Neural progenitor cell (in vitro differentiated cells): ENCODE measurements around the gene MACROD2. TPM values are rescaled to one million over a fixed set of nuclear protein-coding genes. Genes with fewer than 3 reads are reported as not detected.

Experiments used
- DNase-seq: peaks from one replicate; pipeline ENCODE4 v3.0.0-alpha.2; 2016; ENCODE audit warnings: low spot score
- H2AFZ ChIP-seq: fragments of 200-600 bp; sonication (generic); replicated peaks from 2 replicates; pipeline ENCODE4 v1.6.1; 2016; ENCODE audit warnings: antibody characterized with exemption
- H3F3A ChIP-seq: fragments of 200-600 bp; sonication (generic); 2 replicates; pipeline ENCODE4 v1.6.1; 2016; ENCODE audit warnings: antibody characterized with exemption, low read depth
- H3K27ac ChIP-seq: fragments of 200-600 bp; sonication (generic); 2 replicates; pipeline ENCODE4 v1.5.1; 2016; ENCODE audit warnings: mild to moderate bottlenecking
- H3K27me3 ChIP-seq: fragments of 200-600 bp; sonication (generic); 2 replicates; pipeline ENCODE4 v1.6.1; 2016; ENCODE audit warnings: mild to moderate bottlenecking, moderate library complexity
- H3K36me3 ChIP-seq: fragments of 200-600 bp; sonication (generic); 2 replicates; pipeline ENCODE4 v1.5.1; 2016
- H3K4me1 ChIP-seq: fragments of 200-600 bp; sonication (generic); 2 replicates; pipeline ENCODE4 v1.6.1; 2016; ENCODE audit warnings: mixed run types
- H3K4me2 ChIP-seq: fragments of 200-600 bp; sonication (generic); 2 replicates; pipeline ENCODE4 v1.6.1; 2016
- H3K4me3 ChIP-seq: fragments of 200-600 bp; sonication (generic); 2 replicates; pipeline ENCODE4 v1.5.1; 2016
- H3K79me2 ChIP-seq: fragments of 200-600 bp; sonication (generic); 2 replicates; pipeline ENCODE4 v1.6.1; 2016; ENCODE audit warnings: low read depth
- H3K9ac ChIP-seq: fragments of 200-600 bp; sonication (generic); 2 replicates; pipeline ENCODE4 v1.6.1; 2016
- H3K9me3 ChIP-seq: fragments of 200-600 bp; sonication (generic); 2 replicates; pipeline ENCODE4 v1.5.1; 2016; ENCODE audit warnings: low read depth
- H4K20me1 ChIP-seq: fragments of 200-600 bp; sonication (generic); 2 replicates; pipeline ENCODE4 v1.6.1; 2016; ENCODE audit warnings: low read depth
- H3K27ac Mint-ChIP-seq: 3 replicates; pipeline ENCODE4 v1.8.0; 2021; ENCODE audit warnings: mixed read lengths
- H3K27me3 Mint-ChIP-seq: 2 replicates; pipeline ENCODE4 v1.8.0; 2022; ENCODE audit warnings: low read depth, mild to moderate bottlenecking, inconsistent platforms, moderate library complexity, mixed read lengths; ENCODE audit not compliant: insufficient read depth
- H3K36me3 Mint-ChIP-seq: 3 replicates; pipeline ENCODE4 v1.8.0; 2021; ENCODE audit warnings: mixed read lengths
- H3K4me1 Mint-ChIP-seq: 3 replicates; pipeline ENCODE4 v1.8.0; 2021; ENCODE audit warnings: mixed read lengths
- H3K4me3 Mint-ChIP-seq: 3 replicates; pipeline ENCODE4 v1.8.0; 2021; ENCODE audit warnings: mild to moderate bottlenecking, moderate library complexity, mixed read lengths
- H3K9me3 Mint-ChIP-seq: 3 replicates; pipeline ENCODE4 v1.8.0; 2020; ENCODE audit warnings: mixed read lengths
- EZH2 ChIP-seq: fragments of 200-600 bp; sonication (generic); IDR thresholded peaks from 2 replicates; pipeline ENCODE4 v1.6.1; 2017; ENCODE audit warnings: antibody characterized with exemption, mild to moderate bottlenecking, moderate library complexity
- EZH2phosphoT487 ChIP-seq: fragments of 200-600 bp; sonication (generic); IDR thresholded peaks from 2 replicates; pipeline ENCODE4 v1.6.1; 2017; ENCODE audit warnings: antibody characterized with exemption
- total RNA-seq: library from RNA; depleted of rRNA; stranded (reverse); fragments of >200 nt; gene quantifications from 2 replicates; pipeline ENCODE4 v1.2.3, GENCODE V29; 2015; ENCODE audit warnings: low replicate concordance
- TF ChIP-seq, protein P1 (sequence below): fragments of 200-600 bp; sonication (generic); IDR thresholded peaks from 2 replicates; pipeline ENCODE4 v1.5.1; 2017; ENCODE audit warnings: antibody characterized with exemption, mild to moderate bottlenecking

MACROD2 gene
- total RNA-seq, 1 donor from 2014 or later: 11.9 TPM

GRCh38 chr20:15582146-15582760 is 1586.9 kb downstream of the MACROD2 start:
- no peak for TF ChIP-seq EZH2
- TF ChIP-seq EZH2phosphoT487: no peak
- TF ChIP-seq, protein P1, sequence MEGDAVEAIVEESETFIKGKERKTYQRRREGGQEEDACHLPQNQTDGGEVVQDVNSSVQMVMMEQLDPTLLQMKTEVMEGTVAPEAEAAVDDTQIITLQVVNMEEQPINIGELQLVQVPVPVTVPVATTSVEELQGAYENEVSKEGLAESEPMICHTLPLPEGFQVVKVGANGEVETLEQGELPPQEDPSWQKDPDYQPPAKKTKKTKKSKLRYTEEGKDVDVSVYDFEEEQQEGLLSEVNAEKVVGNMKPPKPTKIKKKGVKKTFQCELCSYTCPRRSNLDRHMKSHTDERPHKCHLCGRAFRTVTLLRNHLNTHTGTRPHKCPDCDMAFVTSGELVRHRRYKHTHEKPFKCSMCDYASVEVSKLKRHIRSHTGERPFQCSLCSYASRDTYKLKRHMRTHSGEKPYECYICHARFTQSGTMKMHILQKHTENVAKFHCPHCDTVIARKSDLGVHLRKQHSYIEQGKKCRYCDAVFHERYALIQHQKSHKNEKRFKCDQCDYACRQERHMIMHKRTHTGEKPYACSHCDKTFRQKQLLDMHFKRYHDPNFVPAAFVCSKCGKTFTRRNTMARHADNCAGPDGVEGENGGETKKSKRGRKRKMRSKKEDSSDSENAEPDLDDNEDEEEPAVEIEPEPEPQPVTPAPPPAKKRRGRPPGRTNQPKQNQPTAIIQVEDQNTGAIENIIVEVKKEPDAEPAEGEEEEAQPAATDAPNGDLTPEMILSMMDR: no peak
- H3K4me1 Mint-ChIP-seq: peaks cover 3% of the 10 kb centered on the region
- Histone ChIP-seq H3K36me3 (no peaks in the 10 kb centered on the region), H3K79me2 (no peaks in the 10 kb centered on the region), H3K4me1 (no peaks in the 10 kb centered on the region), H4K20me1 (no peaks in the 10 kb centered on the region), H3K4me3 (no peak overlapping the region), H3K27me3 (no peaks in the 10 kb centered on the region), H3K4me2 (no peak overlapping the region), H3K27ac (no peak overlapping the region), H2AFZ (no peak overlapping the region), H3K9ac (no peak overlapping the region), H3K9me3 (no peaks in the 10 kb centered on the region), H3F3A (no peaks in the 10 kb centered on the region)
- no peak overlapping the region for H3K27ac Mint-ChIP-seq
- no peak overlapping the region for H3K4me3 Mint-ChIP-seq
- H3K9me3 Mint-ChIP-seq: peaks cover 4% of the 10 kb centered on the region
- no peaks in the 10 kb centered on the region for H3K27me3 Mint-ChIP-seq
- no peaks in the 10 kb centered on the region for H3K36me3 Mint-ChIP-seq
- DNase-seq: no peak

DNA sequence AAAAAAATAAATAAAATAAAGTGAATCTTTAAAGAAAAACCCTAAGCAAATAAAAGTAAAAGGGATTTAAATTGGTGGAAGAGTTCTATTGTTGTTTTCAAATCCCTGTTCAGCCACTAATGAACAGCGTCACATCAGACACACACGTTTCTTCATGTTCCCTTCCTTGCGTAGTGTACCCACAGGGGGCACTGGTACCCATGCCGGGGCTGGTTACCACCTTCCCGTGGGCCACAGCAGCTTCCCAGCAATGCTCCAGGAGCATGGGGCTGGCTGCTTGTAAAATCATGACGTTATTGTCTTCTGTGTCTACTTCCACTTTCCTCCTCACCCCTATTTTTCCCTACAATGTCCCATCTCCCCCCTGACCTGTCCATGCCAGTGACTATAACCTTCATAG is 1589.2 kb downstream of the MACROD2 start:
- Mint-ChIP-seq H3K27me3 (no peaks in the 10 kb centered on the region), H3K4me1 (peaks cover 3% of the 10 kb centered on the region), H3K27ac (no peak overlapping the region), H3K36me3 (no peaks in the 10 kb centered on the region), H3K9me3 (peaks cover 13% of the 10 kb centered on the region), H3K4me3 (no peak overlapping the region)
- H3K9me3 ChIP-seq: no peaks in the 10 kb centered on the region
- no peaks in the 10 kb centered on the region for H3K4me1 ChIP-seq
- no peaks in the 10 kb centered on the region for H3K79me2 ChIP-seq
- no peak overlapping the region for H3K4me3 ChIP-seq
- no peaks in the 10 kb centered on the region for H3K36me3 ChIP-seq
- TF ChIP-seq EZH2phosphoT487 (no peak), EZH2 (no peak)
- TF ChIP-seq, protein P1: no peak
- no peaks in the 10 kb centered on the region for H3F3A ChIP-seq
- no peaks in the 10 kb centered on the region for H3K27me3 ChIP-seq
- no peaks in the 10 kb centered on the region for H4K20me1 ChIP-seq
- H3K4me2 ChIP-seq: no peak overlapping the region
- H3K27ac ChIP-seq: no peak overlapping the region
- no peak for DNase-seq
- no peak overlapping the region for H3K9ac ChIP-seq
- H2AFZ ChIP-seq: no peak overlapping the region

DNA sequence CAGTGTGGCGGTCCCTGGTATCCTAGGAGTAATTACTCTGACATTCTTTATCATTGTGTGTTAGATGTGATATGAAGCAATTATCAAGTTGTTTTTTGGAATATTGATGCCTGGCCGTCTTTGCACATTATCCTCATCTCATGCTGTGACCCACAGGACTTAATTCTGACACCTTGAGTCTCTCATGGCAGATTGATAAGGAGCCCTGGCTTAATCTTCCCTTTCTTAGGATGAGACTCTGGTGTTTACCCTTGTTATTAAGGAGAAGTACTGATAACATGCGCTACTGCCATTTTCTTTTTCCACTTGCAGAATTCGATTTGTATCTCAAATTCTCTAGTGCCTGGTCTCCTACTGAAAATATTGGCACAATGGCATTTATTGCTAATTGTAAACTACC is 1597.8 kb downstream of the MACROD2 start:
- Histone ChIP-seq H3F3A (no peaks in the 10 kb centered on the region), H3K36me3 (no peaks in the 10 kb centered on the region), H4K20me1 (no peaks in the 10 kb centered on the region), H3K4me1 (no peaks in the 10 kb centered on the region), H3K9ac (no peak overlapping the region), H3K27ac (no peak overlapping the region), H3K9me3 (no peaks in the 10 kb centered on the region), H3K4me2 (no peak overlapping the region), H3K27me3 (no peaks in the 10 kb centered on the region), H2AFZ (no peak overlapping the region), H3K79me2 (no peaks in the 10 kb centered on the region), H3K4me3 (no peak overlapping the region)
- H3K36me3 Mint-ChIP-seq: no peaks in the 10 kb centered on the region
- peaks cover 4% of the 10 kb centered on the region for H3K27me3 Mint-ChIP-seq
- H3K4me3 Mint-ChIP-seq: no peak overlapping the region
- H3K27ac Mint-ChIP-seq: no peak overlapping the region
- peaks cover 10% of the 10 kb centered on the region for H3K9me3 Mint-ChIP-seq
- TF ChIP-seq, protein P1: no peak
- TF ChIP-seq EZH2: no peak
- no peak for TF ChIP-seq EZH2phosphoT487
- peaks cover 3% of the 10 kb centered on the region for H3K4me1 Mint-ChIP-seq
- DNase-seq: no peak
